HepG2 (cell line): Measurements from ENCODE around the gene NKAIN4. TPM values are rescaled to one million over a fixed set of nuclear protein-coding genes. Genes with fewer than 3 reads are reported as not detected.

ENCODE experiments used
- ATAC-seq: fragments of 200-7000 bp; cut with Tn5 transposase; 3 replicates; pipeline ENCODE4 v1.9.1; 2020; ENCODE audit warnings: mild to moderate bottlenecking, moderate library complexity
- BruUV-seq: library from RNA; stranded (reverse); fragments of 400-500 nt; replicated peaks from 2 replicates; lab custom pipeline; 2021; lab: Mats Ljungman, UMichigan
- CTCF ChIA-PET: fragments of 300-600 bp; formaldehyde crosslinking; extraction: SDS; loops from one replicate; lab custom pipeline; 2021; ENCODE audit warnings: low total read pairs, inconsistent platforms, low intra/inter-chr PET ratio; lab: Yijun Ruan, JAX
- POLR2A ChIA-PET: fragments of 350-600 bp; sonication (Branson Sonifier 250); formaldehyde crosslinking; loops from one replicate; lab custom pipeline; 2020; ENCODE audit warnings: antibody characterized with exemption, inconsistent platforms; lab: Yijun Ruan, JAX
- DNase-seq: peaks from one replicate; pipeline ENCODE4 v3.0.0-alpha.2; 2015; ENCODE audit warnings: low spot score
- FAIRE-seq: peaks from 3 replicates; lab custom pipeline; 2011; peaks lifted over from hg19 to GRCh38; lab: Jason Lieb, UNC
- H2AFZ ChIP-seq: one replicate; pipeline ENCODE4 v1.6.1; 2011; ENCODE audit warnings: low read length, inconsistent platforms
- H3K27ac ChIP-seq: fragments of 300-600 bp; 3 replicates; pipeline ENCODE4 v1.8.0; 2011; ENCODE audit warnings: mixed run types, mild to moderate bottlenecking, mixed read lengths, low read length, inconsistent platforms; ENCODE audit not compliant: insufficient read depth; ENCODE audit errors: extremely low read length
- H3K27me3 ChIP-seq, 2 experiments: fragments of 200-600 bp in 1 of 2; 2 replicates in 1 of 2; 3 replicates in 1 of 2; pipeline versions ENCODE4 v1.6.0 to v1.8.0; 2011; ENCODE audit warnings: low read length in 2 of 2, mild to moderate bottlenecking in 2 of 2, moderate library complexity in 2 of 2, inconsistent platforms in 1 of 2; ENCODE audit not compliant: insufficient read depth in 2 of 2, control insufficient read depth in 1 of 2
- H3K36me3 ChIP-seq, 2 experiments: fragments of 200-600 bp in 1 of 2; replicated peaks in 1 of 2; 2 replicates in 1 of 2; 3 replicates in 1 of 2; pipeline versions ENCODE4 v1.5.1 to v1.8.0; 2011; ENCODE audit warnings: low read length in 2 of 2, inconsistent platforms in 1 of 2; ENCODE audit not compliant: insufficient read depth in 2 of 2, control insufficient read depth in 1 of 2
- H3K4me1 ChIP-seq: 2 replicates; pipeline ENCODE4 v1.5.1; 2012; ENCODE audit warnings: low read length, inconsistent platforms; ENCODE audit not compliant: insufficient read depth
- H3K4me2 ChIP-seq: 2 replicates; pipeline ENCODE4 v1.6.0; 2011; ENCODE audit warnings: low read depth, low read length, inconsistent platforms
- H3K4me3 ChIP-seq, 3 experiments: fragments of 200-600 bp in 1 of 3; sonication (generic), shearing (Covaris generic) in 1 of 3; replicated peaks in 1 of 3; 2 replicates each; pipeline ENCODE4 v1.5.1; 2011 to 2016; ENCODE audit warnings: low read length in 3 of 3, inconsistent platforms in 2 of 3, low read depth in 2 of 3, mild to moderate bottlenecking in 2 of 3, control low read depth in 1 of 3, mixed read lengths in 1 of 3; ENCODE audit not compliant: insufficient read depth in 1 of 3
- H3K79me2 ChIP-seq: one replicate; pipeline ENCODE4 v1.6.1; 2011; ENCODE audit warnings: low read length, inconsistent platforms; ENCODE audit not compliant: insufficient read depth
- H3K9ac ChIP-seq: 2 replicates; pipeline ENCODE4 v1.6.0; 2011; ENCODE audit warnings: mild to moderate bottlenecking, low read depth, low read length, inconsistent platforms; ENCODE audit not compliant: insufficient read depth
- H3K9me3 ChIP-seq: 2 replicates; pipeline ENCODE4 v1.5.1; 2012; ENCODE audit warnings: mild to moderate bottlenecking, low read length
- H4K20me1 ChIP-seq: 2 replicates; pipeline ENCODE4 v1.6.0; 2011; ENCODE audit warnings: inconsistent platforms, mild to moderate bottlenecking, low read length, moderate library complexity; ENCODE audit not compliant: insufficient read depth
- AGO2 ChIP-seq: fragments of 200-400 bp; formaldehyde crosslinking; optimal IDR thresholded peaks from 2 replicates; pipeline ENCODE3; 2017; ENCODE audit warnings: mild to moderate bottlenecking, low read depth, low read length, moderate library complexity
- ARID5B ChIP-seq: IDR thresholded peaks from 2 replicates; pipeline ENCODE4 v1.4.0; 2020; ENCODE audit warnings: mild to moderate bottlenecking, missing genetic modification reagents
- ELK4 ChIP-seq: sonication (generic); formaldehyde crosslinking; IDR thresholded peaks from 2 replicates; pipeline ENCODE4 v1.9.0; 2021; ENCODE audit warnings: missing genetic modification reagents, borderline replicate concordance
- FOSL1 ChIP-seq: sonication (generic); formaldehyde crosslinking; IDR thresholded peaks from 2 replicates; pipeline ENCODE4 v1.9.0; 2021; ENCODE audit warnings: missing genetic modification reagents, borderline replicate concordance
- HNF1B ChIP-seq: sonication (generic); formaldehyde crosslinking; IDR thresholded peaks from 2 replicates; pipeline ENCODE4 v1.5.1; 2020; ENCODE audit warnings: mild to moderate bottlenecking, moderate library complexity, missing genetic modification reagents
- MAFG ChIP-seq: sonication (generic); formaldehyde crosslinking; IDR thresholded peaks from 2 replicates; pipeline ENCODE4 v1.5.1; 2020; ENCODE audit warnings: mild to moderate bottlenecking, missing genetic modification reagents
- POGZ ChIP-seq: sonication (generic); formaldehyde crosslinking; IDR thresholded peaks from 2 replicates; pipeline ENCODE4 v1.4.0; 2020; ENCODE audit warnings: mild to moderate bottlenecking, missing genetic modification reagents
- POLR2A ChIP-seq, 2 experiments: IDR thresholded peaks; 2 replicates each; pipeline ENCODE4 v1.6.1; 2011; ENCODE audit warnings: low read depth in 2 of 2, low read length in 2 of 2, mild to moderate bottlenecking in 1 of 2, moderate library complexity in 1 of 2; ENCODE audit not compliant: insufficient read depth in 1 of 2
- POLR2AphosphoS2 ChIP-seq: IDR thresholded peaks from 2 replicates; pipeline ENCODE4 v1.6.1; 2011; ENCODE audit warnings: low read depth, low read length, improper control_type of control experiment
- RBFOX2 ChIP-seq: fragments of 200-400 bp; formaldehyde crosslinking; IDR thresholded peaks from 2 replicates; pipeline ENCODE4 v1.6.1; 2017; ENCODE audit warnings: low read depth, mild to moderate bottlenecking, low read length
- ZNF572 ChIP-seq: sonication (generic); formaldehyde crosslinking; IDR thresholded peaks from 2 replicates; pipeline ENCODE4 v1.5.1; 2020; ENCODE audit warnings: mild to moderate bottlenecking, missing genetic modification reagents
- ZNF652 ChIP-seq: IDR thresholded peaks from 2 replicates; pipeline ENCODE4 v1.6.1; 2016; ENCODE audit warnings: low read depth, borderline replicate concordance
- ZNF710 ChIP-seq: sonication (generic); formaldehyde crosslinking; IDR thresholded peaks from 2 replicates; pipeline ENCODE4 v1.5.0; 2020; ENCODE audit warnings: mild to moderate bottlenecking, missing genetic modification reagents, borderline replicate concordance
- WGBS: methylation state at CpG from one replicate; pipeline ENCODE4 v1.1.6; 2017; ENCODE audit warnings: low lambda C conversion rate; 5-methylcytosine and 5-hydroxymethylcytosine counted together
- in situ Hi-C: cut with HindIII; loops from 2 replicates; pipeline ENCODE4 v1.10.0; 2017; ENCODE audit warnings: low pct_unique_long_range_greater_than_20kb; ENCODE audit not compliant: extremely low pct_ligation_motif_present
- intact Hi-C: fragments of 100-400 bp; cut with micrococcal nuclease; formaldehyde crosslinking; loops from one replicate; pipeline ENCODE4 v1.10.0; 2022; ENCODE audit not compliant: unreplicated experiment
- polyA plus RNA-seq, 8 experiments: library from polyadenylated mRNA; depleted of rRNA in 3 of 8; stranded (reverse) in 7 of 8; unstranded in 1 of 8; fragments of >200 nt; fragmentation: Illumina TruSeq in 4 of 8; extraction: Trizol in 4 of 8; gene quantifications; 2 replicates each; pipeline versions ENCODE4 v1.2.1 to v1.2.3, GENCODE V29; 2011 to 2016; ENCODE audit warnings: low read depth in 4 of 8, missing spikeins in 1 of 8, mixed read lengths in 1 of 8; ENCODE audit not compliant: insufficient read depth in 1 of 8
- total RNA-seq, 5 experiments: library from RNA; depleted of rRNA; stranded (reverse); fragments of >200 nt; fragmentation: Illumina TruSeq; extraction: Trizol; gene quantifications; 2 replicates each; pipeline ENCODE4 v1.2.3, GENCODE V29; 2016; ENCODE audit warnings: low read depth in 1 of 5

NKAIN4 gene
- total and polyA plus RNA-seq, 2 of the 13 experiments (the other 11 are each of a cell fraction or from before 2014, with no cell fraction given), result not detected

GRCh38 chr20:63285636-63286615 lies 31.7 kb upstream of the NKAIN4 start:
- Histone ChIP-seq H3K9ac (no peak overlapping the region), H3K79me2 (no peaks in the 10 kb centered on the region), H2AFZ (no peak overlapping the region), H3K36me3 (peaks cover 39 to 57% of the 10 kb centered on the region in 2 experiments), H3K27me3 (no peaks in the 10 kb centered on the region), H3K27ac (no peak overlapping the region), H4K20me1 (peaks cover 7% of the 10 kb centered on the region; the same call in 1 of the 2 replicates), H3K9me3 (no peaks in the 10 kb centered on the region), H3K4me2 (no peak overlapping the region), H3K4me1 (peaks cover 6% of the 10 kb centered on the region), H3K4me3 (no peak overlapping the region)
- ChIA-PET POLR2A (no interaction called here), CTCF (no interaction called here)
- ATAC-seq, result no peak
- intact Hi-C loops, result no loop called here
- no peak for FAIRE-seq
- 98% methylated on average over 44 of the region's 44 CpGs for WGBS
- DNase-seq, result no peak
- no TSS peak for BruUV-seq
- in situ Hi-C loops, result no loop called here
- TF ChIP-seq ARID5B (CRISPR knock-in tag), result no peak
- peak; percentile 57 for TF ChIP-seq RBFOX2
- TF ChIP-seq ZNF652 (CRISPR knock-in tag), result no peak
- no peak for TF ChIP-seq ELK4 (CRISPR knock-in tag)
- TF ChIP-seq ZNF710 (CRISPR knock-in tag), result no peak
- TF ChIP-seq HNF1B, result peak; percentile 64
- TF ChIP-seq POLR2A (IDR thresholded peaks at IDR 0.05; ENCODE audit: insufficient read depth in 1 of 2, low read depth in 2 of 2, low read length in 2 of 2), result 0 out of 4 replicates have a peak, but pooled peaks of 1 of the 2 experiments have one; percentile 14
- peak; percentile 79; the same call in 1 of the 2 replicates for TF ChIP-seq ZNF572
- no peak for TF ChIP-seq POGZ (CRISPR knock-in tag)
- TF ChIP-seq AGO2, result peak; percentile 75
- 0 out of 2 replicates have a peak, but pooled peaks have one; percentile 67 for TF ChIP-seq POLR2AphosphoS2
- TF ChIP-seq FOSL1, result no peak
- TF ChIP-seq MAFG, result 0 out of 2 replicates have a peak, but pooled peaks have one; percentile 40
